ENCODE data around the gene AMACR. TPM values are rescaled to one million over a fixed set of nuclear protein-coding genes. Genes with fewer than 3 reads are reported as not detected.

The AMACR gene
- total RNA-seq, 1 donor from 2014 or later: 12.8 TPM

DNA sequence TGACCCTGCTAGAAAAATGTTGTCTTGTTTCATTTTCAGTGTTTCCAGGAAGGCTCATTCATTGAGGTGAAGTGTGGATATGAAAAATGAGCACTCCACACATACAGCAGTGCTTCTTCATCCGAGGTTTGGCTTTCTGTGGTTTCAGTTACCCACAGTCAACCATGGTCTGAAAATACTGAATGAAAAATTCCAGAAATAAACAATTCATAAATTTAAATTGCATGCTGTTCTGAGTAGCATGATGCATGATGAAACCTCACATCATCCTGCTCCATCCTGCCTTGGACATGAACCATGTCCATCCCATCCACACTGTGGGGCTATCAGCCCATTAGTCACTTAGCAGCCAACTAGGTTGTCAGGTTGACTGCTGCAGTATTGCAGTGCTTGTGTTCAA lies 13.0 kb downstream of the AMACR start:
- no peak overlapping the region for H3K4me3 Mint-ChIP-seq (ENCODE audit: unreplicated experiment)
- H3K4me1 Mint-ChIP-seq (ENCODE audit: unreplicated experiment): peaks cover 7% of the 10 kb centered on the region
- no peak for DNase-seq (ENCODE audit: extremely low spot score, unreplicated experiment)
- no peaks in the 10 kb centered on the region for H3K27me3 Mint-ChIP-seq (ENCODE audit: unreplicated experiment)
- H3K27ac Mint-ChIP-seq (ENCODE audit: unreplicated experiment): no peak overlapping the region
- peaks cover 17% of the 10 kb centered on the region for H3K36me3 Mint-ChIP-seq (ENCODE audit: unreplicated experiment)
- no peaks in the 10 kb centered on the region for H3K9me3 Mint-ChIP-seq (ENCODE audit: unreplicated experiment)
- TF ChIP-seq, protein P1, sequence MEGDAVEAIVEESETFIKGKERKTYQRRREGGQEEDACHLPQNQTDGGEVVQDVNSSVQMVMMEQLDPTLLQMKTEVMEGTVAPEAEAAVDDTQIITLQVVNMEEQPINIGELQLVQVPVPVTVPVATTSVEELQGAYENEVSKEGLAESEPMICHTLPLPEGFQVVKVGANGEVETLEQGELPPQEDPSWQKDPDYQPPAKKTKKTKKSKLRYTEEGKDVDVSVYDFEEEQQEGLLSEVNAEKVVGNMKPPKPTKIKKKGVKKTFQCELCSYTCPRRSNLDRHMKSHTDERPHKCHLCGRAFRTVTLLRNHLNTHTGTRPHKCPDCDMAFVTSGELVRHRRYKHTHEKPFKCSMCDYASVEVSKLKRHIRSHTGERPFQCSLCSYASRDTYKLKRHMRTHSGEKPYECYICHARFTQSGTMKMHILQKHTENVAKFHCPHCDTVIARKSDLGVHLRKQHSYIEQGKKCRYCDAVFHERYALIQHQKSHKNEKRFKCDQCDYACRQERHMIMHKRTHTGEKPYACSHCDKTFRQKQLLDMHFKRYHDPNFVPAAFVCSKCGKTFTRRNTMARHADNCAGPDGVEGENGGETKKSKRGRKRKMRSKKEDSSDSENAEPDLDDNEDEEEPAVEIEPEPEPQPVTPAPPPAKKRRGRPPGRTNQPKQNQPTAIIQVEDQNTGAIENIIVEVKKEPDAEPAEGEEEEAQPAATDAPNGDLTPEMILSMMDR (IDR thresholded peaks at IDR 0.05): no peak

DNA sequence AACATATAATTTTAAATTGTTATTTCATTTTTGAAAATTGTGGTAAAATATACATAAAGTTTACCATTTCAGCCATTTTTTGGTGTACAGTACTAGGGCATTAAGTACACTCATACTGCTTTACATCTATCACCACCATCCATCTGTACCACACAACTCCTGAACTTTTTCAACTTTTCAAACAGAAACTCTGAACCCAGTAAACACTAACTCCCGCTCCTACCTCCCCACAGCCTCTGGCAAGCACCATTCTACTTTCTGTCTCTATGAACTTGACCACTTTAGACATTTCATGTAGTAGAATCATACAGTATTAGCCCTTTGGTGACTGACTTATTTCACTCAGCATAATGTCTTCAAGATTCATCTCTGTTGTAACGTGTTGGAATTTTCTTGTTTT lies 15.0 kb downstream of the AMACR start:
- Mint-ChIP-seq H3K27me3 (ENCODE audit: unreplicated experiment) (no peaks in the 10 kb centered on the region), H3K4me3 (ENCODE audit: unreplicated experiment) (no peak overlapping the region), H3K36me3 (ENCODE audit: unreplicated experiment) (peaks cover 24% of the 10 kb centered on the region), H3K27ac (ENCODE audit: unreplicated experiment) (no peak overlapping the region), H3K4me1 (ENCODE audit: unreplicated experiment) (peaks cover 7% of the 10 kb centered on the region), H3K9me3 (ENCODE audit: unreplicated experiment) (no peaks in the 10 kb centered on the region)
- TF ChIP-seq, protein P1 (IDR thresholded peaks at IDR 0.05): no peak
- no peak for DNase-seq (ENCODE audit: extremely low spot score, unreplicated experiment)

GRCh38 chr5:33985447-33985846 lies 22.4 kb downstream of the AMACR start:
- H3K27ac Mint-ChIP-seq (ENCODE audit: unreplicated experiment): no peak overlapping the region
- H3K4me3 Mint-ChIP-seq (ENCODE audit: unreplicated experiment): no peak overlapping the region
- DNase-seq (ENCODE audit: extremely low spot score, unreplicated experiment): no peak
- no peaks in the 10 kb centered on the region for H3K27me3 Mint-ChIP-seq (ENCODE audit: unreplicated experiment)
- peaks cover 9% of the 10 kb centered on the region for H3K4me1 Mint-ChIP-seq (ENCODE audit: unreplicated experiment)
- no peaks in the 10 kb centered on the region for H3K9me3 Mint-ChIP-seq (ENCODE audit: unreplicated experiment)
- peaks cover 17% of the 10 kb centered on the region for H3K36me3 Mint-ChIP-seq (ENCODE audit: unreplicated experiment)
- TF ChIP-seq, protein P1 (IDR thresholded peaks at IDR 0.05): no peak

DNA sequence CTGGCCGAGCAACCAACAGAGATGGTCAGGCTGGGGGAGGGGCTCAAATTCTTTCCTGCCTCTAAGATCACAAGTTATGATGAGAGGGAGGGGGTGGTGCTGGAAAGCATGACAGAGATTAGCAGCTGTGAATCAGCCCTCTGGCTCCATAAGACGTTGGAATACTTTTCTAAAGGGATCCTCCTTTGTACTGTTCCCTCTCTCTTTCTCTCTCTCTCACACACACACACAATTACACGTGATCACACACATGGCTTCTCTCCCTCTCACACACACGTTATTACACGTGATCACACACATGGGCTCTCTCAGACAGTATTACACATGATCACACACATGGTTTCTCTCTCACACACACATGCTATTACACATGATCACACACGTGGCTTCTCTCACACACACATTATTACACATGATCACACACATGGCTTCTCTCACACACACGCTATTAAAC lies 23.2 kb downstream of the AMACR start, which contains the start of gene SLC45A2:
SLC45A2 (minus strand) TSS at position 23 of the 454 bp plus-strand sequence. CDS start 110 bp downstream, outside the sequence.
- Mint-ChIP-seq H3K27me3 (ENCODE audit: unreplicated experiment) (no peaks in the 10 kb centered on the region), H3K9me3 (ENCODE audit: unreplicated experiment) (no peaks in the 10 kb centered on the region), H3K27ac (ENCODE audit: unreplicated experiment) (no peak within 1 kb of the TSS), H3K4me3 (ENCODE audit: unreplicated experiment) (no peak within 1 kb of the TSS), H3K36me3 (ENCODE audit: unreplicated experiment) (peaks cover 17% of the 10 kb centered on the region), H3K4me1 (ENCODE audit: unreplicated experiment) (peaks cover 9% of the 10 kb centered on the region)
- TF ChIP-seq, protein P1 (IDR thresholded peaks at IDR 0.05): no peak
- DNase-seq (ENCODE audit: extremely low spot score, unreplicated experiment): no peak

- Mint-ChIP-seq H3K4me3 (ENCODE audit: unreplicated experiment) (no peak overlapping the region), H3K27me3 (ENCODE audit: unreplicated experiment) (no peaks in the 10 kb centered on the region), H3K9me3 (ENCODE audit: unreplicated experiment) (no peaks in the 10 kb centered on the region), H3K27ac (ENCODE audit: unreplicated experiment) (no peak overlapping the region), H3K36me3 (ENCODE audit: unreplicated experiment) (peaks cover 14% of the 10 kb centered on the region), H3K4me1 (ENCODE audit: unreplicated experiment) (peaks cover 9% of the 10 kb centered on the region)
- no peak for DNase-seq (ENCODE audit: extremely low spot score, unreplicated experiment)
- TF ChIP-seq, protein P1 (IDR thresholded peaks at IDR 0.05): no peak
Measured at GRCh38 chr5:33984178-33984577, 23.7 kb downstream of the AMACR start.
